ENCODE measurements around the gene KHDC1. TPM values are rescaled to one million over a fixed set of nuclear protein-coding genes. Genes with fewer than 3 reads are reported as not detected.

The KHDC1 gene
- total and polyA plus RNA-seq, 4 donors: 0.16 to 0.42 (median 0.25) TPM; not detected in 1

GRCh38 chr6:73250016-73250415 lies 13.0 kb downstream of the KHDC1 start:
- H3K4me1 ChIP-seq (ENCODE audit: control insufficient read depth in 4 of 4, insufficient read depth in 4 of 4, low read length in 3 of 4): no peaks in the 10 kb centered on the region
- peaks cover 0 to 4% (median 0%) of the 10 kb centered on the region in 4 donors for H3K27me3 ChIP-seq (ENCODE audit: control insufficient read depth in 4 of 4, insufficient read depth in 4 of 4, low read length in 3 of 4)
- no peaks in the 10 kb centered on the region for H3K9me3 ChIP-seq (ENCODE audit: control insufficient read depth in 4 of 4, low read length in 3 of 4)
- TF ChIP-seq MAX (IDR thresholded peaks at IDR 0.05) (no peak), RAD21 (IDR thresholded peaks at IDR 0.05) (no peak), JUND (IDR thresholded peaks at IDR 0.05) (no peak), HNF4A (conservative IDR thresholded peaks at IDR 0.05) (no peak), HNF4G (IDR thresholded peaks at IDR 0.05) (no peak)
- no peak overlapping the region for H3K27ac ChIP-seq (ENCODE audit: low read depth in 1 of 2, low read length in 2 of 2)
- H3K36me3 ChIP-seq (ENCODE audit: control insufficient read depth in 4 of 4, insufficient read depth in 3 of 4, low read depth in 1 of 4, low read length in 3 of 4): no peaks in the 10 kb centered on the region
- no peak for DNase-seq (ENCODE audit: low spot score)
- no peak overlapping the region for H3K4me3 ChIP-seq (ENCODE audit: low read depth in 1 of 3, low read length in 3 of 3)
- no peak overlapping the region for H3K9ac ChIP-seq (ENCODE audit: low read depth in 1 of 2, low read length in 2 of 2)

- no peak for DNase-seq (ENCODE audit: low spot score)
- Histone ChIP-seq H3K27ac (ENCODE audit: low read depth in 1 of 2, low read length in 2 of 2) (no peak overlapping the region), H3K9me3 (ENCODE audit: control insufficient read depth in 4 of 4, low read length in 3 of 4) (no peaks in the 10 kb centered on the region), H3K4me1 (ENCODE audit: control insufficient read depth in 4 of 4, insufficient read depth in 4 of 4, low read length in 3 of 4) (no peaks in the 10 kb centered on the region), H3K9ac (ENCODE audit: low read depth in 1 of 2, low read length in 2 of 2) (no peak overlapping the region), H3K36me3 (ENCODE audit: control insufficient read depth in 4 of 4, insufficient read depth in 3 of 4, low read depth in 1 of 4, low read length in 3 of 4) (no peaks in the 10 kb centered on the region), H3K4me3 (ENCODE audit: low read depth in 1 of 3, low read length in 3 of 3) (no peak overlapping the region), H3K27me3 (ENCODE audit: control insufficient read depth in 4 of 4, insufficient read depth in 4 of 4, low read length in 3 of 4) (peaks cover 0 to 4% (median 0%) of the 10 kb centered on the region in 4 donors)
- no peak for TF ChIP-seq RXRA (IDR thresholded peaks at IDR 0.05)
- no peak for TF ChIP-seq ZBTB33 (IDR thresholded peaks at IDR 0.05)
- no peak for TF ChIP-seq JUND (IDR thresholded peaks at IDR 0.05)
- no peak for TF ChIP-seq TAF1 (conservative IDR thresholded peaks at IDR 0.05)
- TF ChIP-seq FOXA1 (IDR thresholded peaks at IDR 0.05): no peak
- TF ChIP-seq GABPA (IDR thresholded peaks at IDR 0.05 in 1 of 2, conservative IDR thresholded peaks at IDR 0.05 in 1 of 2): no peak
- TF ChIP-seq CTCF (IDR thresholded peaks at IDR 0.05; ENCODE audit: low read depth, low read length, missing input control): no peak
- TF ChIP-seq HNF4A (conservative IDR thresholded peaks at IDR 0.05): no peak
- no peak for TF ChIP-seq MAX (IDR thresholded peaks at IDR 0.05)
- TF ChIP-seq ATF3 (IDR thresholded peaks at IDR 0.05): no peak
- no peak for TF ChIP-seq RAD21 (IDR thresholded peaks at IDR 0.05)
- no peak for TF ChIP-seq SP1 (IDR thresholded peaks at IDR 0.05)
- TF ChIP-seq FOXA2 (IDR thresholded peaks at IDR 0.05): no peak
- no peak for TF ChIP-seq NR2F2 (IDR thresholded peaks at IDR 0.05)
- no peak for TF ChIP-seq REST (IDR thresholded peaks at IDR 0.05)
- TF ChIP-seq HNF4G (IDR thresholded peaks at IDR 0.05): no peak
- TF ChIP-seq YY1 (IDR thresholded peaks at IDR 0.05): no peak
- 70% methylated on average over 5 of the region's 5 CpGs for WGBS
Measured at GRCh38 chr6:73248192-73248903, 14.6 kb downstream of the KHDC1 start.
